DMS153 treated with DMSO at 0.1 percent for 48 hours (cell line): ENCODE results near the gene PLCB3.
A peak's percentile ranks its signal among the peaks of the same experiment; 100 is the strongest.

ENCODE experiments used
- DNase-seq: peaks from one replicate; lab custom pipeline; 2025; ENCODE audit not compliant: unreplicated experiment; lab: John Stamatoyannopoulos, UW

Gene PLCB3

GRCh38 chr11:64265176-64266160, 14.1 kb downstream of the PLCB3 start:
- DNase-seq, result no peak

GRCh38 chr11:64266339-64266738, 15.0 kb downstream of the PLCB3 start:
- no peak for DNase-seq

- DNase-seq, result no peak
Observed at GRCh38 chr11:64267207-64267945, 16.0 kb downstream of the PLCB3 start.

- DNase-seq, result peak; percentile 8
Observed at GRCh38 chr11:64268025-64268892, 16.9 kb downstream of the PLCB3 start.

- DNase-seq, result no peak
Observed at GRCh38 chr11:64268893-64269539, 17.7 kb downstream of the PLCB3 start.

- peak; percentile 98 for DNase-seq
Observed at GRCh38 chr11:64269540-64270220, 18.4 kb downstream of the PLCB3 start.

GRCh38 chr11:64275031-64275800, 23.9 kb downstream of the PLCB3 start:
- DNase-seq, result no peak

GRCh38 chr11:64275841-64276240, 24.5 kb downstream of the PLCB3 start:
- DNase-seq, result no peak

GRCh38 chr11:64276653-64277431, 25.5 kb downstream of the PLCB3 start:
- no peak for DNase-seq

- DNase-seq, result no peak
Observed at GRCh38 chr11:64278576-64279190, 27.4 kb downstream of the PLCB3 start.

- DNase-seq, result no peak
Observed at GRCh38 chr11:64281957-64282770, 30.8 kb downstream of the PLCB3 start.

GRCh38 chr11:64283092-64283491, 31.8 kb downstream of the PLCB3 start:
- DNase-seq, result no peak

GRCh38 chr11:64284048-64284961, 33.0 kb downstream of the PLCB3 start, which contains the start of gene BAD:
TSS of gene BAD (minus strand) at chr11:64284665. CDS start at chr11:64284368, 297 bp downstream.
- DNase-seq, result peak; percentile 84

GRCh38 chr11:64284962-64285884, 33.9 kb downstream of the PLCB3 start, which contains the start of gene GPR137:
TSS of gene GPR137 (plus strand) at chr11:64285848. CDS start at chr11:64286525, 677 bp downstream.
- peak; percentile 68 for DNase-seq
